Esophagus squamous epithelium (tissue), 5 donors: ENCODE measurements around the gene UNC79. TPM values are rescaled to one million over a fixed set of nuclear protein-coding genes. Genes with fewer than 3 reads are reported as not detected.

Source experiments
- DNase-seq: peaks from one replicate; lab custom pipeline; 2025; lab: John Stamatoyannopoulos, UW
- H3K27ac ChIP-seq, 4 donors: fragments of 200-600 bp; sonication (generic); one replicate each; pipeline ENCODE4 v1.5.1; 2016 to 2019; ENCODE audit warnings: mild to moderate bottlenecking in 1 of 4
- H3K27me3 ChIP-seq, 4 donors: fragments of 200-600 bp; sonication (generic); 1 replicate in 3 of 4; 2 replicates in 1 of 4; pipeline versions ENCODE4 v1.5.1 to v1.6.0; 2017 to 2021; ENCODE audit warnings: antibody characterized with exemption in 1 of 4
- H3K36me3 ChIP-seq, 3 donors: fragments of 200-600 bp; sonication (generic); one replicate each; pipeline ENCODE4 v1.5.1; 2016 to 2019
- H3K4me1 ChIP-seq, 3 donors: fragments of 200-600 bp; sonication (generic); one replicate each; pipeline ENCODE4 v1.5.1; 2017 to 2019
- H3K4me3 ChIP-seq, 4 donors: fragments of 200-600 bp; sonication (generic); 1 replicate in 3 of 4; 2 replicates in 1 of 4; pipeline ENCODE4 v1.5.1; 2016 to 2019; ENCODE audit warnings: mild to moderate bottlenecking in 2 of 4, moderate library complexity in 1 of 4
- H3K9me3 ChIP-seq, 3 donors: fragments of 200-600 bp; sonication (generic); one replicate each; pipeline ENCODE4 v1.5.1; 2016 to 2019
- POLR2A ChIP-seq, 4 donors: fragments of 450-650 bp; IDR thresholded peaks; one replicate each; pipeline ENCODE4 v1.6.1; 2017; ENCODE audit warnings: antibody characterized with exemption in 4 of 4, mild to moderate bottlenecking in 4 of 4, moderate library complexity in 3 of 4
- WGBS, 2 donors: methylation state at CpG; one replicate each; pipeline ENCODE4 v1.1.5; 2018; 5-methylcytosine and 5-hydroxymethylcytosine counted together
- intact Hi-C: fragments of 100-400 bp; cut with DNase I; formaldehyde crosslinking; loops from one replicate; pipeline ENCODE4 v1.15.0; 2022
- total RNA-seq, 4 donors: library from RNA; depleted of rRNA; stranded (reverse); fragments of >200 nt; gene quantifications; one replicate each; pipeline ENCODE4 v1.1.0, GENCODE V29; 2016
- TF ChIP-seq, protein P1 (sequence below), 6 experiments: fragments of 450-650 bp in 4 of 6; fragments of 200-600 bp in 2 of 6; sonication (generic) in 2 of 6; IDR thresholded peaks; one replicate each; pipeline ENCODE4 v1.5.1; 2016 to 2019; ENCODE audit warnings: antibody characterized with exemption in 6 of 6, mild to moderate bottlenecking in 4 of 6, moderate library complexity in 4 of 6
- donor health status: DM: yes; HTN: yes; CAD: no.

The UNC79 gene
- total RNA-seq, 4 donors from 2014 or later: under 0.01 TPM; not detected in 3

DNA sequence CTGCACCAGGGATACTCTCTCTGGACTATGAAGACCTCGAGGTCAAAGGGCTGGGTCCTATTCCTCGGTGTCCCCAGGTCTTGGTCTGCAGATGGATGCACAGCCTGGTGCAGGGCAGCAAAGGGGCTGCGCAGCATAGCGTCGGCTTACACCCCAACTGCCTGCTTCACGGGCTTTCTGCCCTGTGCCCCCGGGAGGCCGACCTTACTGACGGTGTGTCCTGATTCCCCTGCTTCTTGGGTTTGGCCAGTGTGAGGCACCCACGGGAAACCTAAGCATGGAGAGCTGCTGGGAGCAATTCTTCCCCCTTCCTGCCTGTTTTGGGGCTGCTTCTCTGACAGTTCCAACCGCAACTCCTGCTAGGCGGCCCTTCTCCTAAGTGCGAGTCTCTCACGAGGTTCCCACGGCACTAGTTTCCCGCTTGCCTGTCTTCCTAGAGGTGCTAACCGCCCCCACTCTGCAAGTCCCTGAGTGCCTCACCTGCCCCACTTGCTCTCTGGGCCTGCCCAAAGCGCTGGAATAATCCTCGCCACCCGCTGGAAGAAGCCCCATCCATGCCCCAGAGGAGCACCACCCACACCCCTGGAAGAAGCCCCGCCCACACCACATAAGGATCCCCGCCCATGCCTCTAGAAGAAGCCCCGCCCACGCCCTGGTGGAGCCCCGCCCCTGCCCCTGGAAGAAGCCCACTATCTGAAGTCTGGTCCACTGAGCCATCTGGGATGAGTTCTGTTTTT, 303.5 kb downstream of the UNC79 start:
- no peak for TF ChIP-seq POLR2A (IDR thresholded peaks at IDR 0.05)
- TF ChIP-seq, protein P1, sequence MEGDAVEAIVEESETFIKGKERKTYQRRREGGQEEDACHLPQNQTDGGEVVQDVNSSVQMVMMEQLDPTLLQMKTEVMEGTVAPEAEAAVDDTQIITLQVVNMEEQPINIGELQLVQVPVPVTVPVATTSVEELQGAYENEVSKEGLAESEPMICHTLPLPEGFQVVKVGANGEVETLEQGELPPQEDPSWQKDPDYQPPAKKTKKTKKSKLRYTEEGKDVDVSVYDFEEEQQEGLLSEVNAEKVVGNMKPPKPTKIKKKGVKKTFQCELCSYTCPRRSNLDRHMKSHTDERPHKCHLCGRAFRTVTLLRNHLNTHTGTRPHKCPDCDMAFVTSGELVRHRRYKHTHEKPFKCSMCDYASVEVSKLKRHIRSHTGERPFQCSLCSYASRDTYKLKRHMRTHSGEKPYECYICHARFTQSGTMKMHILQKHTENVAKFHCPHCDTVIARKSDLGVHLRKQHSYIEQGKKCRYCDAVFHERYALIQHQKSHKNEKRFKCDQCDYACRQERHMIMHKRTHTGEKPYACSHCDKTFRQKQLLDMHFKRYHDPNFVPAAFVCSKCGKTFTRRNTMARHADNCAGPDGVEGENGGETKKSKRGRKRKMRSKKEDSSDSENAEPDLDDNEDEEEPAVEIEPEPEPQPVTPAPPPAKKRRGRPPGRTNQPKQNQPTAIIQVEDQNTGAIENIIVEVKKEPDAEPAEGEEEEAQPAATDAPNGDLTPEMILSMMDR (IDR thresholded peaks at IDR 0.05): no peak
- H3K9me3 ChIP-seq: no peaks in the 10 kb centered on the region
- no peaks in the 10 kb centered on the region for H3K4me1 ChIP-seq
- WGBS, 2 donors: 89 to 96% methylated on average over 7 to 14 of the region's 25 CpGs
- no peak for DNase-seq
- no peak overlapping the region for H3K4me3 ChIP-seq
- intact Hi-C loops: no loop called here
- no peaks in the 10 kb centered on the region for H3K27me3 ChIP-seq
- H3K27ac ChIP-seq: no peak overlapping the region
- H3K36me3 ChIP-seq: peaks cover 0 to 6% (median 0%) of the 10 kb centered on the region in 3 donors

DNA sequence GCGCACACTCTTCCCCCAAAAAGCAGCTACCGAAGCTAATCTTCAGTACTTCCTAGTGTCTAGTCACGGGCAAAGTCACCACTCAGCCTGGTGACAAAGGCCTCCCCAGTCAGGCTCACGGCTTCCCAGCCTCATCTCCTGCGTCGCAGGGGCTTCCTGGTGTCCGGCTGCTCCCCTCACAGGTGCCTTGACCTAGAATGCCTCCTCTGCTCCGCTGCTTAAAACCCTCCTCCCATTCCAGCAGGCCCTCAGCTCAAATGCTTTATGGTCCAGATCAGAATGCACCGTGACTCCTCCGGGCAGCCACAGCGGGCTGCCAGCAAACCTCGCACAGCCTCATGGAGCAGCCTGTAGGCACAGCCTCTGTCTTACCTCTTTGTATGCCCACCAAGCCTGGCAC, 304.5 kb downstream of the UNC79 start:
- DNase-seq: no peak
- 90 to 91% methylated on average over 10 to 12 of the region's 12 CpGs for WGBS, 2 donors
- Histone ChIP-seq H3K4me3 (no peak overlapping the region), H3K27me3 (no peaks in the 10 kb centered on the region), H3K36me3 (peaks cover 0 to 6% (median 0%) of the 10 kb centered on the region in 3 donors), H3K4me1 (no peaks in the 10 kb centered on the region), H3K9me3 (no peaks in the 10 kb centered on the region), H3K27ac (no peak overlapping the region)
- intact Hi-C loops: no loop called here
- no peak for TF ChIP-seq POLR2A (IDR thresholded peaks at IDR 0.05)
- TF ChIP-seq, protein P1 (IDR thresholded peaks at IDR 0.05): no peak

DNA sequence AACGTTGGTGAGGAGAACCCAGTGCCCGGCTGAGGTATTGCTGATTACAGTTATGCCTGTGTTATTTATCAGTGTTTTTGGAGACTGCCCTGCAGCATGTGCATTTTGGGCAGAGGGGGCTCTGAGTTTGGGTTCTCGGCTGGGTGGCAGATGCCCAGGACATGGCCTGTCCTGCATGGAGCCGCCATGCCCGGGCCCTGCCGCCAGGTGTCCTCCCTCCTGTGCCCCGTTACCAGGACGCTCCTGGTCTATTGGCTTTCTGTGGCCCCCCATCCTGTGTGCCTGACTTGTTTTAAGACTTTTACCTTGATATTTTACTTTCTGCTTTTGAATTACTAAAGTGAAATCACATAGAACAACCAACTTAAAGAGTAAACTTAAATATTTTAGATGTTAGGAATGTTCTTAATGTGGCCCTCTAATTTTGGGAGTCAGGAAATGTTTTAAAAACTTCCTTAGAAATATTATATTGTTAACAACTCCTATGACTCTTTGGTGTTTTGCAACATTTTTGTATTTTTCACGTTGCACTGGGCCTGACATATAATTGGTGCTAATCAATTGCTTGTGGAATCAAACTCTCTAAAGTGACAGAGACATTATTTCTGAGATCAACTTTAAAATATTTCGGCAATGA, 305.8 kb downstream of the UNC79 start:
- Histone ChIP-seq H3K4me3 (no peak overlapping the region), H3K36me3 (peaks cover 0 to 6% (median 0%) of the 10 kb centered on the region in 3 donors), H3K4me1 (no peaks in the 10 kb centered on the region), H3K27me3 (no peaks in the 10 kb centered on the region), H3K9me3 (no peaks in the 10 kb centered on the region), H3K27ac (no peak overlapping the region)
- DNase-seq: no peak
- intact Hi-C loops: no loop called here
- WGBS, 2 donors: 77 to 82% methylated on average over 9 to 10 of the region's 10 CpGs
- TF ChIP-seq POLR2A (IDR thresholded peaks at IDR 0.05): no peak
- TF ChIP-seq, protein P1 (IDR thresholded peaks at IDR 0.05): peak in 1 of 6 experiments; percentile 22

DNA sequence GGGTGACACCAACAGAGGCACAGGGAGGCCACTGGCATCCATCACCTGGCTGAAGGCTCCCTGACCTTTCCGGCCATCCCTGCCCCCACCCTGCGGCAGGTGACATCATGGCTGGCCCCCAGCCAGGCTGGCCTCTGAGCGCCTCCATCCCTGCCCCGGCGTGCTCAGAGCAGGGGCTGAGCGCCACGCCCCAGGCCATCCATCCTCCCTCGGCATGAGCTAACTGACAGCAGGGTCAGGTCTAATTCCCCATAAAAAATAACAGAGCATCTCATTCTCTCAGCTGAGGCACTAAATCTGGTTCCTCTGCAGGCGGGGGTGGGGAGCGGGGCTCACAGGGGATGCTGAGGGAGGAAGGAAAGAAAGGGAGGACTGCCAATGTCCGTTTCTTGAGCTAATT, 306.9 kb downstream of the UNC79 start:
- no peak for TF ChIP-seq POLR2A (IDR thresholded peaks at IDR 0.05)
- TF ChIP-seq, protein P1 (IDR thresholded peaks at IDR 0.05): no peak

More for the DNA sequence above, 306.9 kb downstream of the UNC79 start:
- no peak for DNase-seq
- Histone ChIP-seq H3K4me3 (no peak overlapping the region), H3K9me3 (no peaks in the 10 kb centered on the region), H3K36me3 (peaks cover 0 to 6% (median 0%) of the 10 kb centered on the region in 3 donors), H3K27me3 (no peaks in the 10 kb centered on the region), H3K4me1 (peaks cover 0 to 5% (median 0%) of the 10 kb centered on the region in 3 donors), H3K27ac (no peak overlapping the region)
- intact Hi-C loops: no loop called here
- 67 to 71% methylated on average over 1 of the region's 11 CpGs for whole genome bisulfite sequencing, 2 donors
